ENCODE results near the gene PTPRU. TPM values are rescaled to one million over a fixed set of nuclear protein-coding genes. Genes with fewer than 3 reads are reported as not detected.

PTPRU gene
- total RNA-seq: not detected
- under 1 TPM in 1 of 3 donors, not detected in 2; 0.54 TPM for polyA plus RNA-seq
- total RNA-seq: 0 to 0.60 (median 0.17) reads per million in 6 experiments

DNA sequence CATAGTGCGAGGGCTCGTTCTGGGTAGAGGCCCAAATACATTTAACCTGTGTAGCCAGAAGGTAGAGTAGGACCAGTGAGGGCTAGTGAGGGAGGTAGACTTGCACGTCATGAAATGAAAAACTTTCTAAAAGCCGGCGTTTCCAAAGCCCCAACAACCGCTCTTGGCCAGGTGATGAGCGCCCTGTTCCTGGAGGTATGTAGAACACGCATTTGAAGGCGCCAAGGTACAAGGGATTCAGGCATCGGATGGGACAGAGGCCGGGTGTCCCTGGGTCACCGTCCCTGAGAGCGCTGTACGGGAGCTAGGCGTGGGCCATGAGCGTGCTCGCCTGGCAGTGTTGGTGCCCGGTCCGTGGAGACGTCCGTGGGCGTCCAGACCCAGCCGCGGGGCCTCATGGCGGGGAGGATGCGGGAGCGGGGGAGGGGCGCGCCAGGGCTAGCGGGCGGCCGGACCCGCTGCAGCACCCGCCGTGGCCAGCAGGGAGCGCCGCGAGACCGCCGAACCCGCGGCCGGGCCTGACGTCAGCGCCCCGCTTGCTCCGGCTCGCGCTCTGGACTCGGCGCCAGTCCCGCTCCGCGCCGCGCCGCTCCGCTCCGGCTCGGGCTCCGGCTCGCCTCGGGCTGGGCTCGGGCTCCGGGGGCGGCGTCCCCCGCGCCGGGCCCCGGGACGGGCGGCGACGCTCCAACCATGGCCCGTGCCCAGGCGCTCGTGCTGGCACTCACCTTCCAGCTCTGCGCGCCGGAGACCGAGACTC, at the start of gene PTPRU:
Gene PTPRU (plus strand): TSS at position 568 of the 757 bp plus-strand sequence. CDS start 123 bp downstream, at position 691.
- POLR2A ChIA-PET: no interaction called here
- ATAC-seq (peak; percentile 84 to 87), DNase-seq (peak; percentile 59 to 91 (median 80))
- Mint-ChIP-seq H3K9me3 (no peaks in the 10 kb centered on the region), H3K36me3 (peaks cover 0 to 7% (median 0%) of the 10 kb centered on the region in 3 donors), H3K4me3 (peak within 1 kb of the TSS; percentile 73 to 97 (median 84)), H3K27ac (peak within 1 kb of the TSS in 7 of 10 donors; percentile 21 to 63 (median 43)), H3K27me3 (peaks cover 32 to 52% (median 39%) of the 10 kb centered on the region in 5 donors), H3K4me1 (peaks cover 13 to 24% (median 22%) of the 10 kb centered on the region in 4 donors)

DNA sequence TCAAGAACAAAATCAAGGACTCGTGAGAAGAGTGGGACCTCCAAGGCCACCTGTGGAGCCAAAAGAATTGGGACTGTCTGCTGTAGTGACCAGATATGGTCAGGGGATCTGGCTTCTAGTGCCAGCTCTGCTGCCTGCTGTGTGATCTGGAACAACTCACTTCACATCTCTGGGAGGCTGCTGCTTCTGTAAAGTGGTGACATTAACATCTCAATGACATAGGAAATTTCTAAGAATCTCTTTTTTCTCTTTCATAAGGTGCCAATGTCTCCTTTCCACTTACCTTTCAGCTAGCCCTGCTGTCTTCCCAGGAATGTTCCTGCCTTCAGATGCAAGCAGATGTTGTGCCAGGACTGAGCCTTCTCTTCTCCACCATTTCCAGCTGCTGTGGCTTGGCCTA, 49.6 kb upstream of the PTPRU start:
- no peaks in the 10 kb centered on the region for H3K27me3 Mint-ChIP-seq
- POLR2A ChIA-PET: interaction anchor here (0.5 to 0.8 kb wide), 2 partner anchors 9 to 857 kb away, joined by 3 to 4 read pairs; no protein-coding TSS in a partner anchor
- peak overlapping the region in 1 of 10 donors; percentile 45 for H3K27ac Mint-ChIP-seq
- ATAC-seq (no peak), DNase-seq (no peak)
- H3K36me3 Mint-ChIP-seq: peaks cover 0 to 5% (median 2%) of the 10 kb centered on the region in 3 donors
- H3K9me3 Mint-ChIP-seq: peaks cover 0 to 4% (median 0%) of the 10 kb centered on the region in 9 donors
- peaks cover 0 to 10% (median 5%) of the 10 kb centered on the region in 4 donors for H3K4me1 Mint-ChIP-seq
- H3K4me3 Mint-ChIP-seq: no peak overlapping the region

DNA sequence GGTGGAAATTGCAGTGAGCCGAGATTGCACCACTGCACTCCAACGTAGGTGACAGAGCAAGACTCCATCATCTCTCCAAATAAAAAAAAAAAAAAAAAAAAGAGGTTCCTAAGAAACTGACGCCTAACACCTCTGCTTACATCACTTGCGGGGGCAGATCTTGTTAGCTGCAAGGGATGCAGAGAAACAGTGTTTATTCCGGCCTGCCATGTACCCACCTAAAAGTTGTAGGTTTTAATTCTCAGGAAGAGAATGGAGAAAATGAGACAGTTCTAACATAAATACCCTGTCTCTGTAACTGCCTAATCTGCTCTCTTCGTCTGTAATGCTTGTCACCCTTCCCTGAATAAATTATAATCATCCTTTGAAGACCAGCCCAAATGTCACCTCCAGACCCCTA, 45.6 kb upstream of the PTPRU start:
- no peak overlapping the region for H3K27ac Mint-ChIP-seq
- no peak for DNase-seq
- POLR2A ChIA-PET: no interaction called here
- peaks cover 5 to 18% (median 7%) of the 10 kb centered on the region in 3 donors for H3K36me3 Mint-ChIP-seq
- peaks cover 0 to 4% (median 0%) of the 10 kb centered on the region in 9 donors for H3K9me3 Mint-ChIP-seq
- no peaks in the 10 kb centered on the region for H3K27me3 Mint-ChIP-seq
- no peak overlapping the region for H3K4me3 Mint-ChIP-seq
- H3K4me1 Mint-ChIP-seq: no peaks in the 10 kb centered on the region
- no peak for ATAC-seq

DNA sequence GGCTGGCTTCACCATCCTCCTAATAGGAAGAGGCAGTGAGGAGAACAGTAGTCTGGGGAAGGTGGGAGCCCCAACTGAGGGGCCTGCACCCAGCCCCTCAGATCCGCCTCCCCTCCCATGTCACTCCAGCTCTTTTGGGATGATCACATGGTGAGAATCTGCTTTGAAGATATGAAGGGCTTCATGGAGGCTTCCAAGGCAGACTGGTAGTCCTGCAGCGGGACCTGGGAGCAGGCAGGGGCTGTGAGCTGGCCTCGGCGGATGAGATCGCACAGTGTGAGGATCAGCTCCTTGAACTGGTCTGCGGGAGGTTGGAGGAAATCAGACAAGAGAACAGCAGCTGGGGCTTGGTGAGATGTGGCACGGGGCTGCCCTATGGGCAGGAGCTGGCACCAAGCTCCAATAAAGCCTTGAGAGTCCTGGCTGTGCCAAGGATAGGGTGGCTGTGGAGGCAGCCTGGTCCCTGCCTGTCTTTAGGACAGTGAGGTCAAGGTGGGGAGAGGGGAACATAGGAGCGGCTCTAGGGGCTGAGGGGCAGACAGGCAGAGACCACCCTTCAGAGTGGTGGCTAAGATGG, 42.4 kb upstream of the PTPRU start:
- H3K4me3 Mint-ChIP-seq: no peak overlapping the region
- H3K4me1 Mint-ChIP-seq: no peaks in the 10 kb centered on the region
- no peaks in the 10 kb centered on the region for H3K27me3 Mint-ChIP-seq
- H3K9me3 Mint-ChIP-seq: peaks cover 0 to 4% (median 0%) of the 10 kb centered on the region in 9 donors
- H3K27ac Mint-ChIP-seq: peak overlapping the region in 1 of 10 donors; percentile 6
- POLR2A ChIA-PET: no interaction called here
- DNase-seq (no peak), ATAC-seq (no peak)
- peaks cover 5 to 21% (median 7%) of the 10 kb centered on the region in 3 donors for H3K36me3 Mint-ChIP-seq

DNA sequence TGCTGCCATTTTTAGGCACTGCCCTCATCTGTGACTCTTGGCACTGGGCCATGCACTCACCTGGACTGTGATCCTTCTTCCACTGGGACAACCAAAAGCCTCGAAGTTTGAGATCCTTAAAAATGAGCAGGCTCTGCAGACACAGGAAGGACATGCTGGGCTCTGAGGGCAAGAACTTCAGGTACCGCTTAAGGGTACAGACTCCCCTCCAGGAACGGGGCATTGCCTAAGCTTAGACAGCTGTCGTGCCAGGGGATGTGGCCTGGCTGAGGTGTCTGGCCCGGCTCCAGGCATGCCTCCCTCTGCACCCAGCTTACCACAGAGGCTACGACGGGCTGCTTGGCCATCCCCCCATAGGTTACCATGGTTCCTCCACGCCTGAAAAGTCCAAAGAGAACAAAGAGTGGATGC, 40.4 kb upstream of the PTPRU start:
- no peak overlapping the region for H3K27ac Mint-ChIP-seq
- no peak overlapping the region for H3K4me3 Mint-ChIP-seq
- H3K9me3 Mint-ChIP-seq: peaks cover 0 to 2% (median 0%) of the 10 kb centered on the region in 9 donors
- H3K27me3 Mint-ChIP-seq: no peaks in the 10 kb centered on the region
- DNase-seq: no peak
- H3K4me1 Mint-ChIP-seq: no peaks in the 10 kb centered on the region
- no peak for ATAC-seq
- POLR2A ChIA-PET: interaction anchor here (0.6 to 1.2 kb wide), 3 partner anchors 9 to 24 kb away, joined by 3 to 4 read pairs (median 3); partner anchors contain the start of gene SRSF4
- H3K36me3 Mint-ChIP-seq: peaks cover 2 to 35% (median 10%) of the 10 kb centered on the region in 3 donors

- Mint-ChIP-seq H3K9me3 (no peaks in the 10 kb centered on the region), H3K36me3 (peaks cover 0 to 45% (median 12%) of the 10 kb centered on the region in 3 donors), H3K27ac (no peak overlapping the region), H3K27me3 (no peaks in the 10 kb centered on the region), H3K4me1 (no peaks in the 10 kb centered on the region), H3K4me3 (no peak overlapping the region)
- no peak for DNase-seq
- no peak for ATAC-seq
- POLR2A ChIA-PET: interaction anchor here (0.6 to 1.4 kb wide), 5 partner anchors 9 to 480 kb away, joined by 3 to 5 read pairs (median 3); partner anchors contain the start of gene SRSF4
Measured at GRCh38 chr1:29196863-29197589, 39.3 kb upstream of the PTPRU start.

GRCh38 chr1:29197590-29197924, 38.8 kb upstream of the PTPRU start:
- peaks cover 0 to 2% (median under 1%) of the 10 kb centered on the region in 4 donors for H3K4me1 Mint-ChIP-seq
- POLR2A ChIA-PET: interaction anchor here (0.6 to 1.4 kb wide), 4 partner anchors 9 to 481 kb away, joined by 3 to 5 read pairs (median 3); partner anchors contain the start of gene SRSF4
- no peaks in the 10 kb centered on the region for H3K27me3 Mint-ChIP-seq
- H3K4me3 Mint-ChIP-seq: no peak overlapping the region
- DNase-seq (peak in 7 of 10 donors; percentile 8 to 37 (median 24)), ATAC-seq (peak; percentile 90 to 93)
- H3K36me3 Mint-ChIP-seq: peaks cover 0 to 44% (median 12%) of the 10 kb centered on the region in 3 donors
- H3K9me3 Mint-ChIP-seq: no peaks in the 10 kb centered on the region
- H3K27ac Mint-ChIP-seq: no peak overlapping the region

- POLR2A ChIA-PET: interaction anchor here (0.6 to 1.4 kb wide), 3 partner anchors 10 to 481 kb away, joined by 3 to 5 read pairs (median 3); partner anchors contain the start of gene SRSF4
- ATAC-seq (no peak), DNase-seq (no peak)
- Mint-ChIP-seq H3K27me3 (no peaks in the 10 kb centered on the region), H3K9me3 (no peaks in the 10 kb centered on the region), H3K36me3 (peaks cover 0 to 41% (median 12%) of the 10 kb centered on the region in 3 donors), H3K27ac (no peak overlapping the region), H3K4me1 (peaks cover 0 to 5% (median 3%) of the 10 kb centered on the region in 4 donors), H3K4me3 (no peak overlapping the region)
Measured at GRCh38 chr1:29197993-29198392, 38.3 kb upstream of the PTPRU start.

GRCh38 chr1:29200906-29201594, 35.3 kb upstream of the PTPRU start:
- Mint-ChIP-seq H3K4me3 (no peak overlapping the region), H3K9me3 (no peaks in the 10 kb centered on the region), H3K27me3 (no peaks in the 10 kb centered on the region), H3K36me3 (peaks cover 0 to 41% (median 8%) of the 10 kb centered on the region in 3 donors), H3K27ac (peak overlapping the region in 1 of 10 donors; percentile 48), H3K4me1 (peaks cover 0 to 6% (median 3%) of the 10 kb centered on the region in 4 donors)
- ATAC-seq (no peak), DNase-seq (no peak)
- POLR2A ChIA-PET: interaction anchor here (1.2 kb wide), 1 partner anchor 316 kb away, joined by 5 read pairs; no protein-coding TSS in a partner anchor

GRCh38 chr1:29201595-29202051, 34.7 kb upstream of the PTPRU start:
- POLR2A ChIA-PET: interaction anchor here (1.2 to 1.5 kb wide), 2 partner anchors 20 to 317 kb away, joined by 5 to 7 read pairs; partner anchors contain the start of gene SRSF4

GRCh38 chr1:29202053-29202452, 34.3 kb upstream of the PTPRU start:
- Mint-ChIP-seq H3K27ac (no peak overlapping the region), H3K36me3 (peaks cover 0 to 46% (median 8%) of the 10 kb centered on the region in 3 donors), H3K9me3 (no peaks in the 10 kb centered on the region), H3K27me3 (no peaks in the 10 kb centered on the region), H3K4me1 (peaks cover 0 to 6% (median 3%) of the 10 kb centered on the region in 4 donors), H3K4me3 (no peak overlapping the region)
- ATAC-seq: no peak
- DNase-seq: no peak
- POLR2A ChIA-PET: interaction anchor here (0.6 to 1.5 kb wide), 4 partner anchors 20 to 322 kb away, joined by 3 to 7 read pairs (median 5); partner anchors contain the start of gene SRSF4

More at GRCh38 chr1:29201595-29202051, 34.7 kb upstream of the PTPRU start:
- Mint-ChIP-seq H3K4me1 (peaks cover 0 to 6% (median 3%) of the 10 kb centered on the region in 4 donors), H3K9me3 (no peaks in the 10 kb centered on the region), H3K27me3 (no peaks in the 10 kb centered on the region), H3K4me3 (no peak overlapping the region), H3K27ac (no peak overlapping the region), H3K36me3 (peaks cover 0 to 45% (median 8%) of the 10 kb centered on the region in 3 donors)
- ATAC-seq (no peak), DNase-seq (no peak)

Data from naive thymus-derived CD8-positive, alpha-beta T cell (primary cell).